WTC11 (cell line): Measurements from ENCODE around the gene SGCD. TPM values are rescaled to one million over a fixed set of nuclear protein-coding genes. Genes with fewer than 3 reads are reported as not detected.

Experiments
- ATAC-seq: fragments of 200-7000 bp; cut with Tn5 transposase; 2 replicates; pipeline ENCODE4 v1.10.0; 2021; ENCODE audit warnings: mild to moderate bottlenecking, moderate library complexity
- CTCF ChIA-PET: fragments of 300-600 bp; sonication (Branson Sonifier 250); formaldehyde crosslinking; loops from one replicate; lab custom pipeline; 2021; ENCODE audit warnings: antibody characterized with exemption; lab: Charles Lee
- POLR2A ChIA-PET: fragments of 350-600 bp; sonication (Branson Sonifier 250); formaldehyde crosslinking; loops from one replicate; lab custom pipeline; 2021; ENCODE audit warnings: antibody characterized with exemption; lab: Charles Lee
- DNase-seq: peaks from one replicate; pipeline ENCODE4 v3.0.0; 2021; ENCODE audit warnings: low spot score
- H3K27ac Mint-ChIP-seq: 2 replicates; pipeline ENCODE4 v1.8.0; 2021; ENCODE audit warnings: mixed read lengths
- H3K27me3 Mint-ChIP-seq: 2 replicates; pipeline ENCODE4 v1.8.0; 2021; ENCODE audit warnings: low read depth, mild to moderate bottlenecking, moderate library complexity, mixed read lengths
- H3K36me3 Mint-ChIP-seq: 2 replicates; pipeline ENCODE4 v1.8.0; 2021; ENCODE audit warnings: mixed read lengths
- H3K4me1 Mint-ChIP-seq: 2 replicates; pipeline ENCODE4 v1.8.0; 2022; ENCODE audit warnings: mixed read lengths
- H3K4me3 Mint-ChIP-seq: 2 replicates; pipeline ENCODE4 v1.8.0; 2021; ENCODE audit warnings: mild to moderate bottlenecking, moderate library complexity, mixed read lengths
- H3K9me3 Mint-ChIP-seq: 2 replicates; pipeline ENCODE4 v1.8.0; 2021; ENCODE audit warnings: mixed read lengths
- AR ChIP-seq: fragments of 250-450 bp; sonication (Bioruptor Pico); IDR thresholded peaks from 2 replicates; pipeline ENCODE4 v1.9.0; 2021; ENCODE audit warnings: mild to moderate bottlenecking
- ARID4B ChIP-seq: sonication (generic); formaldehyde crosslinking; IDR thresholded peaks from 2 replicates; pipeline ENCODE4 v1.8.0; 2023; ENCODE audit warnings: missing genetic modification reagents, mild to moderate bottlenecking, borderline replicate concordance
- ATF1 ChIP-seq: sonication (generic); formaldehyde crosslinking; IDR thresholded peaks from 2 replicates; pipeline ENCODE4 v1.8.1; 2023; ENCODE audit warnings: mild to moderate bottlenecking, moderate library complexity, missing genetic modification reagents
- CREM ChIP-seq: sonication (generic); formaldehyde crosslinking; IDR thresholded peaks from 2 replicates; pipeline ENCODE4 v1.8.1; 2022; ENCODE audit warnings: mild to moderate bottlenecking, missing genetic modification reagents, moderate library complexity
- JAZF1 ChIP-seq: fragments of 250-450 bp; sonication (Bioruptor Pico); IDR thresholded peaks from 2 replicates; pipeline ENCODE4 v1.9.0; 2021; ENCODE audit warnings: moderate library complexity, mild to moderate bottlenecking, inconsistent platforms
- MLX ChIP-seq: sonication (generic); formaldehyde crosslinking; IDR thresholded peaks from 2 replicates; pipeline ENCODE4 v1.8.1; 2023; ENCODE audit warnings: mild to moderate bottlenecking, missing genetic modification reagents, moderate library complexity
- MYBL2 ChIP-seq: sonication (generic); formaldehyde crosslinking; IDR thresholded peaks from 2 replicates; pipeline ENCODE4 v1.8.1; 2023; ENCODE audit warnings: mild to moderate bottlenecking, moderate library complexity, missing genetic modification reagents
- NFATC4 ChIP-seq: fragments of 250-450 bp; sonication (Bioruptor Pico); IDR thresholded peaks from 2 replicates; pipeline ENCODE4 v1.9.0; 2021; ENCODE audit warnings: mild to moderate bottlenecking
- NFYB ChIP-seq: sonication (generic); formaldehyde crosslinking; conservative IDR thresholded peaks from 2 replicates; pipeline ENCODE4 v1.8.0; 2022; ENCODE audit warnings: low read depth, missing genetic modification reagents
- NR3C1 ChIP-seq: sonication (generic); formaldehyde crosslinking; conservative IDR thresholded peaks from 2 replicates; pipeline ENCODE4 v1.8.1; 2023; ENCODE audit warnings: low read depth, mild to moderate bottlenecking, missing genetic modification reagents
- PREB ChIP-seq: sonication (generic); formaldehyde crosslinking; IDR thresholded peaks from 2 replicates; pipeline ENCODE4 v1.8.1; 2022; ENCODE audit warnings: mild to moderate bottlenecking, missing genetic modification reagents, moderate library complexity, borderline replicate concordance
- PRRX2 ChIP-seq: fragments of 250-450 bp; sonication (Bioruptor Pico); IDR thresholded peaks from 2 replicates; pipeline ENCODE4 v1.8.0; 2021; ENCODE audit warnings: mild to moderate bottlenecking
- SMAD3 ChIP-seq: sonication (generic); formaldehyde crosslinking; IDR thresholded peaks from 2 replicates; pipeline ENCODE4 v1.8.0; 2022; ENCODE audit warnings: missing genetic modification reagents, mild to moderate bottlenecking, borderline replicate concordance
- SP1 ChIP-seq: sonication (generic); formaldehyde crosslinking; conservative IDR thresholded peaks from 2 replicates; pipeline ENCODE4 v1.8.1; 2022; ENCODE audit warnings: missing genetic modification reagents
- TEAD1 ChIP-seq: sonication (generic); formaldehyde crosslinking; IDR thresholded peaks from 2 replicates; pipeline ENCODE4 v1.8.0; 2022; ENCODE audit warnings: mild to moderate bottlenecking, missing genetic modification reagents
- ZNF232 ChIP-seq: sonication (generic); formaldehyde crosslinking; IDR thresholded peaks from 2 replicates; pipeline ENCODE4 v1.8.0; 2022; ENCODE audit warnings: mild to moderate bottlenecking, missing genetic modification reagents
- ZNF263 ChIP-seq: sonication (generic); formaldehyde crosslinking; IDR thresholded peaks from 2 replicates; pipeline ENCODE4 v1.8.1; 2022; ENCODE audit warnings: low read depth, mild to moderate bottlenecking, moderate library complexity, missing genetic modification reagents
- ZNF416 ChIP-seq: fragments of 250-450 bp; sonication (Bioruptor Pico); IDR thresholded peaks from 2 replicates; pipeline ENCODE4 v1.9.0; 2021; ENCODE audit warnings: mild to moderate bottlenecking, inconsistent platforms
- total RNA-seq: library from RNA; stranded (reverse); gene quantifications from 3 replicates; pipeline ENCODE4 v1.2.3, GENCODE V29; 2021
- TF ChIP-seq, protein P1 (sequence below): sonication (generic); formaldehyde crosslinking; IDR thresholded peaks from 2 replicates; pipeline ENCODE4 v1.8.1; 2023; ENCODE audit warnings: mild to moderate bottlenecking, missing genetic modification reagents, moderate library complexity

SGCD gene
- total RNA-seq, 1 experiment from 2014 or later = 0.33 TPM

GRCh38 chr5:156474251-156474650 is 147.3 kb downstream of the SGCD start:
- ATAC-seq (peak; percentile 68), DNase-seq (no peak)
- Mint-ChIP-seq H3K4me1 (peaks cover 10% of the 10 kb centered on the region), H3K36me3 (no peaks in the 10 kb centered on the region), H3K4me3 (no peak overlapping the region), H3K27me3 (no peaks in the 10 kb centered on the region), H3K27ac (no peak overlapping the region), H3K9me3 (no peaks in the 10 kb centered on the region)
- TF ChIP-seq ATF1 (CRISPR knock-in tag) = no peak
- TF ChIP-seq SMAD3 = no peak
- TF ChIP-seq MLX (CRISPR knock-in tag) = no peak
- TF ChIP-seq JAZF1 (CRISPR knock-in tag) = no peak
- no peak for TF ChIP-seq PREB (CRISPR knock-in tag)
- TF ChIP-seq ZNF263 = no peak
- no peak for TF ChIP-seq ARID4B (CRISPR knock-in tag)
- no peak for TF ChIP-seq NFATC4
- TF ChIP-seq TEAD1 (CRISPR knock-in tag) = no peak
- no peak for TF ChIP-seq CREM (CRISPR knock-in tag)
- no peak for TF ChIP-seq AR (CRISPR knock-in tag)
- no peak for TF ChIP-seq NR3C1 (CRISPR knock-in tag)
- TF ChIP-seq MYBL2 (CRISPR knock-in tag) = no peak
- TF ChIP-seq SP1 (CRISPR knock-in tag) = no peak
- no peak for TF ChIP-seq ZNF416 (CRISPR knock-in tag)
- TF ChIP-seq PRRX2 (CRISPR knock-in tag) = no peak
- no peak for TF ChIP-seq NFYB (CRISPR knock-in tag)
- TF ChIP-seq ZNF232 (CRISPR knock-in tag) = no peak
- TF ChIP-seq, protein P1, sequence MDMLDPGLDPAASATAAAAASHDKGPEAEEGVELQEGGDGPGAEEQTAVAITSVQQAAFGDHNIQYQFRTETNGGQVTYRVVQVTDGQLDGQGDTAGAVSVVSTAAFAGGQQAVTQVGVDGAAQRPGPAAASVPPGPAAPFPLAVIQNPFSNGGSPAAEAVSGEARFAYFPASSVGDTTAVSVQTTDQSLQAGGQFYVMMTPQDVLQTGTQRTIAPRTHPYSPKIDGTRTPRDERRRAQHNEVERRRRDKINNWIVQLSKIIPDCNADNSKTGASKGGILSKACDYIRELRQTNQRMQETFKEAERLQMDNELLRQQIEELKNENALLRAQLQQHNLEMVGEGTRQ (CRISPR knock-in tag) = no peak
- ChIA-PET POLR2A (no interaction called here), CTCF (interaction anchor here (1.5 kb wide), 1 partner anchor 13 kb away, joined by 3 read pairs; no protein-coding TSS in a partner anchor)
